ENCODE measurements around the gene YJEFN3. TPM values are rescaled to one million over a fixed set of nuclear protein-coding genes. Genes with fewer than 3 reads are reported as not detected.

Gene YJEFN3
- total and polyA plus RNA-seq, 2 donors (not counting 3 experiments of a cell fraction or from before 2014, with no cell fraction given): 1.9 to 2.1 TPM

DNA sequence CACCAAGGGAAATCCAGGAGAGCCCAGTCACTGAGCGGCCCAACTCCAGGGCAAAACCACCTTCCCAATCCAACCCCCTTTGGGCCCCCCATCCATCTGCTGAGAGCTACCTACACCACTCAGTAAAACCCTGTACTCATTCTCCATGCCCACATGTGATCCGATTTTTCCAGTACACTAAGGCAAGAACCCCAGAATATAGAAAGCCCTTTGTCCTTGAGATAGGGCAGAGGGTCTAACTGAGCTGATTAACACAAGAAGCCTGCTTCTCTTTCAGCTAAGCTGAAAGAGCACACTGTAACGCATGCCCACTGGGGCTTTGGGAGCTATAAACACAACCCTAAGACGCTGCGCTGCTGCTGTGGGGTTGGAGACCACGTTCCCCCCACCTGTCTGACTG is 53.8 kb downstream of the YJEFN3 start:
- Histone ChIP-seq H3K27me3 (ENCODE audit: control insufficient read depth in 2 of 2, insufficient read depth in 2 of 2, low read length in 2 of 2) (no peaks in the 10 kb centered on the region), H3K27ac (ENCODE audit: insufficient read depth, low read depth, low read length) (no peak overlapping the region), H3K9me3 (replicated peaks; ENCODE audit: control insufficient read depth, insufficient read depth, low read length) (no peaks in the 10 kb centered on the region), H3K79me2 (ENCODE audit: control insufficient read depth, insufficient read depth, low read length) (no peaks in the 10 kb centered on the region), H3K4me1 (ENCODE audit: control insufficient read depth, extremely low read depth, insufficient read depth, low read length) (no peaks in the 10 kb centered on the region), H2AFZ (ENCODE audit: low read depth, low read length) (no peak overlapping the region), H4K20me1 (replicated peaks; ENCODE audit: control insufficient read depth, extremely low read depth, insufficient read depth, low read length) (no peaks in the 10 kb centered on the region), H3K9ac (replicated peaks; ENCODE audit: extremely low read depth, insufficient read depth, low read length) (no peak overlapping the region), H3K4me2 (ENCODE audit: insufficient read depth, low read length) (no peak overlapping the region), H3K4me3 (replicated peaks in 1 of 3; ENCODE audit: insufficient read depth in 1 of 3, low read depth in 1 of 3, low read length in 3 of 3) (no peak overlapping the region), H3K9me1 (replicated peaks; ENCODE audit: control insufficient read depth, extremely low read depth, insufficient read depth, low read length) (no peaks in the 10 kb centered on the region), H3K36me3 (ENCODE audit: control insufficient read depth in 2 of 2, extremely low read depth in 1 of 2, insufficient read depth in 2 of 2, low read length in 2 of 2) (no peaks in the 10 kb centered on the region)
- POLR2A ChIA-PET: no interaction called here
- DNase-seq (ENCODE audit: low read depth, low spot score) (no peak), FAIRE-seq (no peak)
- CTCF ChIA-PET: interaction anchor here (1.1 to 1.7 kb wide), 2 partner anchors 28 to 50 kb away, joined by 3 to 6 read pairs; no protein-coding TSS in a partner anchor
- no TSS peak for BruUV-seq (replicated peaks)
- intact Hi-C loops (cut with micrococcal nuclease) (no loop called here), dilution Hi-C loops (cut with MboI; ENCODE audit: extremely low pct_ligation_motif_present, low sequenced_read_pairs) (no loop called here)
- TF ChIP-seq, protein P1, sequence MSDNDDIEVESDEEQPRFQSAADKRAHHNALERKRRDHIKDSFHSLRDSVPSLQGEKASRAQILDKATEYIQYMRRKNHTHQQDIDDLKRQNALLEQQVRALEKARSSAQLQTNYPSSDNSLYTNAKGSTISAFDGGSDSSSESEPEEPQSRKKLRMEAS (IDR thresholded peaks at IDR 0.05; ENCODE audit: insufficient read depth, insufficient read length): no peak
- no peak for TF ChIP-seq GATA2 (IDR thresholded peaks at IDR 0.05; ENCODE audit: insufficient read depth, insufficient read length, low read depth, low read length)
- no peak for TF ChIP-seq POLR2A (IDR thresholded peaks at IDR 0.05; ENCODE audit: low read depth, low read length)
- TF ChIP-seq POLR2AphosphoS5 (IDR thresholded peaks at IDR 0.05; ENCODE audit: insufficient read depth, low read depth, low read length): no peak
- TF ChIP-seq MYC (IDR thresholded peaks at IDR 0.05; ENCODE audit: low read depth, low read length): no peak
- no peak for TF ChIP-seq JUN (IDR thresholded peaks at IDR 0.05; ENCODE audit: borderline replicate concordance, insufficient read depth, insufficient read length, low read depth)
- TF ChIP-seq FOS (IDR thresholded peaks at IDR 0.05; ENCODE audit: borderline replicate concordance, insufficient read depth, low read length): no peak
- TF ChIP-seq, protein P2, sequence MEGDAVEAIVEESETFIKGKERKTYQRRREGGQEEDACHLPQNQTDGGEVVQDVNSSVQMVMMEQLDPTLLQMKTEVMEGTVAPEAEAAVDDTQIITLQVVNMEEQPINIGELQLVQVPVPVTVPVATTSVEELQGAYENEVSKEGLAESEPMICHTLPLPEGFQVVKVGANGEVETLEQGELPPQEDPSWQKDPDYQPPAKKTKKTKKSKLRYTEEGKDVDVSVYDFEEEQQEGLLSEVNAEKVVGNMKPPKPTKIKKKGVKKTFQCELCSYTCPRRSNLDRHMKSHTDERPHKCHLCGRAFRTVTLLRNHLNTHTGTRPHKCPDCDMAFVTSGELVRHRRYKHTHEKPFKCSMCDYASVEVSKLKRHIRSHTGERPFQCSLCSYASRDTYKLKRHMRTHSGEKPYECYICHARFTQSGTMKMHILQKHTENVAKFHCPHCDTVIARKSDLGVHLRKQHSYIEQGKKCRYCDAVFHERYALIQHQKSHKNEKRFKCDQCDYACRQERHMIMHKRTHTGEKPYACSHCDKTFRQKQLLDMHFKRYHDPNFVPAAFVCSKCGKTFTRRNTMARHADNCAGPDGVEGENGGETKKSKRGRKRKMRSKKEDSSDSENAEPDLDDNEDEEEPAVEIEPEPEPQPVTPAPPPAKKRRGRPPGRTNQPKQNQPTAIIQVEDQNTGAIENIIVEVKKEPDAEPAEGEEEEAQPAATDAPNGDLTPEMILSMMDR (IDR thresholded peaks at IDR 0.05; ENCODE audit: extremely low read depth in 1 of 2, insufficient read depth in 1 of 2, low read depth in 1 of 2, low read length in 2 of 2): no peak
